Stimulated activated CD4-positive, alpha-beta T cell treated with anti-CD3 and anti-CD28 coated beads, TNF-alpha, amount 100 ng/mL, for 24 hours (primary cell): ENCODE data around the gene THUMPD3.

Source experiments
- DNase-seq, 3 experiments: peaks; one replicate each; pipeline ENCODE4 v3.0.0-alpha.2; 2020; ENCODE audit warnings: low read depth in 3 of 3

Gene THUMPD3

GRCh38 chr3:9415485-9416138 lies 52.8 kb downstream of the THUMPD3 start:
- no peak for DNase-seq

- no peak for DNase-seq
Measured at GRCh38 chr3:9416139-9416780, 53.4 kb downstream of the THUMPD3 start.

- DNase-seq = no peak
Measured at GRCh38 chr3:9420850-9421549, 58.1 kb downstream of the THUMPD3 start.

- no peak for DNase-seq
Measured at GRCh38 chr3:9422712-9423424, 60.0 kb downstream of the THUMPD3 start.

- DNase-seq = no peak
Measured at GRCh38 chr3:9428411-9428810, 65.6 kb downstream of the THUMPD3 start.

GRCh38 chr3:9430733-9431132 lies 67.9 kb downstream of the THUMPD3 start:
- DNase-seq = no peak

GRCh38 chr3:9433627-9434521 lies 71.0 kb downstream of the THUMPD3 start:
- DNase-seq = no peak

GRCh38 chr3:9435316-9435715 lies 72.5 kb downstream of the THUMPD3 start:
- DNase-seq = no peak
